GM18508 (cell line): ENCODE results near the gene CDC42EP4.
"Not testable (repeated sequence)": the region's sequence is repeated elsewhere in the genome, so short reads cannot be mapped to it uniquely, and the experiment has no call there.

ENCODE experiments used
- ATAC-seq: cut with Tn5 transposase; IDR thresholded peaks from one replicate; pipeline ENCODE4 v1.9.1; 2021; ENCODE audit warnings: moderate number of reproducible peaks; ENCODE audit not compliant: insufficient read depth, unreplicated experiment

The CDC42EP4 gene

DNA sequence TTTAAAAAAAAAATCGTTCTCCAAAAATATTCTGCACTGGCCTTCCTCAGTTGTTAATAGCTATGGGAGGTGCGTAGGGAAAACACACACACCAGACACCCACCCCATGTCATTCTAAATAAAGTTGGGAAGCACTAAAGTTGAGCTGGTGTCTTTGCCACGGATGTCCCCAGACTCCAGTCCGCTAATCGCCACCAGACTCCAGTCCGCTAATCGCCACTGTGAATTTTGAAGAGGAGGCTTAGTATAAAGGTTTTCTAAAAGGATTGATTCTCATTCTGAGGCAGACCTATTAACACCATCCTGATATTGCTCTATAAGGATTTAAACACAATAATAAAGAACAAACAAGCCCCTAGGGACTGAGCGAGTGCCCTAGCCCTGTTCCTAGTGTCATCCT is 27.4 kb downstream of the CDC42EP4 start:
- no peak for ATAC-seq

DNA sequence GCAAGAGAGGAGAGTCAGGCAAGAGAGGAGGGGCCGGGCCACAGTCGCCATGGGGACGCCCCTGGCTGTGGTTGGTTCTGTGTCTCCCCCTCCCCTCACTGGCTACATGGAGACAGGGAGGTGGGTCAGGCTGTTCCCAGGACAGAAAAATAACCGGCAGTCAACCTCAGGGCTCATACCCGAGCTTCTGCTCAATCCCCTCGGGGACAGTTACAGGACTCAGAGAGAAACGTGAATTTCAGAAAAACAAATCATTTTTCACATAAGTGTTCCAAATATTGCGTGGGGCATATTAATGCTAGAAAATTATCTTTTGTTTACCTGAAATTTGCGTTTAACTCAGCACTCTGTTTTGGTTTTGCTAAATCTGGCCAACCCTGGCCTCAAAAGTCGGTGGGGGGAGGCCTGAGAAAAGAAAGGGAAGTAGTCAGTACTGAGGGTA is 27.9 kb downstream of the CDC42EP4 start:
- ATAC-seq, result no peak

DNA sequence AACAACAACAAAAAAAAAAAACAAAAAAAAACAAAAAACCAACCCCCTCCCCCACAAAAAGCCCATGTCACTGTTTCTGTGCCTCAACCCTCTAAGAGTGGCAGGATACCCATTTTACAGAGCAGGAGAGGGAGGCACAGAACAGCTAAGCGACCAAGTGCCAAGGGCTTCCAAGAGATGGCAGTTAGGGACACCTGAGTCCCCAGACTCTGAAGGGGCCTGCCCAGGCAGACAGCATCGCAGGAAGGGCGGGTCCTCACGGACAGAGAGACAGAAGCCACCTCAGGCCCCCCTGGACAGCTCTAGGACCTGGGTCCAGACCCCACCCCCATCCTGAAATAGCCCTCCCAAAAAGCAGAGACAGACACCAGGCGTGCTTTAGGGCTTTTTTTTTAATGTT is 28.6 kb downstream of the CDC42EP4 start:
- ATAC-seq, result no peak

DNA sequence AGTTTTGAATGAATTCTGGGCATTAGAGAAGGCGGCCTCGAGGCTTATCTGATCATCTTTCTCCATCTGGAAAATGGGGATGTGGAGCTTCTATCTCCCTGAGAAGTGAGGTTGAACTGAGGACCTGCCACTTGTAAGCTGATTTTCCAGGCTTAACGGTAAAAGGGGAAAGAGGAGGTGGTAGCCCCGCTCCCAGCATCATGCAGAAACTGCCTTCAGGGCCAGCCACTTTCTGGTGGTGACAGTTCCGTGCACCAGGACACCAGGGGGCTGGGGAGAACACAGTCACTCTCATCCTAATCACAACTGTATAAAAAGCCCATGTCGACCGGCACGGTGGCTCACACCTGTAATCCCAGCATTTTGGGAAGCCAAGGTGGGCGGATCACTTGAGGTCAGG is 29.2 kb downstream of the CDC42EP4 start:
- ATAC-seq, result no peak

DNA sequence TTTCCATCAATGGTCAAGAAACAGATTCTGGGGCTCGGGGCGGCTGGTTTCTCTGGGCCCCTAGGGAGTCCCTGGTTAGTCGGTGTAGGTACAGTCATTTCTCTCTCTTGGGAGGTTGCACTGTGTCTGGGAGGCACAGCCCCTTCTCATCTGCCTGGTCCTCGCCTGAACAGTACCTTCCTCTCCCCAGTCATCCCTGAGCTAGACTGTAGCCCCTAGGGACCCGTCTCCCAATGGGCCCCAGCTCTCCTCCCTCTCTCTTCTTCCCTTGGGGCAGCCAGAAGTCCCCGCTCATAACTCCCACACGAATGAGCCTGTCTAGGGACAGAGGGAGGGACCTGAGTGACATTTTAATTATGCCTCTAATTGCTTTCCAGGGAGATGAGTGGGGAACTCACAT is 29.9 kb downstream of the CDC42EP4 start:
- ATAC-seq, result peak; percentile 91

DNA sequence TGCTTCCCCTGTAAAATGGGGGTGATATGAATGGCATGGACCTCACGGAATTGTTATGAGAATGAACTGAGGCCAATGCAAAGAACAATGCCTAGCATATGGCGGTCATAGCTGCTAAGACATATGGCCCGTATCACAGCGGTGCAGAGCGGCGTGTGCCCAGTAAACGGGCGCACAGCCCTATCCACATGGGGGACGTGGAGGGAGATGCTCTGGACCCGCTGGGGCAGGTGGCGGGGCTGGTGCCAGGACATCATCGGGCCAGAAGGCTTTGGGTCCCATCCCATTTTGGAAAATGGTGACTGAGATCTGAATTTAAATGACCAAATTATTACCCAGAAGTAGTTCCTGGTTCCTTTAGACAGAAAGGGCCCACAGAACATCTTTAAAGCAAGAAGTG is 31.6 kb downstream of the CDC42EP4 start:
- ATAC-seq, result no peak

DNA sequence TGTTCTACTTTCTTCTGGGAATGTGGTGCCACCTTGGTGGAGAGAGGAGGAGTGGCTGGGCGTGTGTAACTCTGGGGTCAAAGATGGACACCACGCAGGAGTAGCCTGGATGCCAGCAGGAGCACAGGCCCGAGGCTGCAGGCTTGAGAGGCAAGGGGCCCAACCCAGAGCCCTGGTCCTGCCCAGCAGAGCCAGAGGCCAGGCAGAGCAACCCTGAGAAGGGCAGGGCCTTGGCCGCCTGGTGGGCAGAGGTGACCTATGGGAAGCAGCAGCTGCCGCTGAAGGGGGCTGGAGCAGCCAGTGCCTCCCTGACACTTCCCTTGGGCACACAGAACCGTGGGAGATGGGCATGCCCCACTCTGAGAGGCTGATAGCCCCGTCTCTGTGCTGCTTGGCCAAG is 32.1 kb downstream of the CDC42EP4 start:
- no peak for ATAC-seq

DNA sequence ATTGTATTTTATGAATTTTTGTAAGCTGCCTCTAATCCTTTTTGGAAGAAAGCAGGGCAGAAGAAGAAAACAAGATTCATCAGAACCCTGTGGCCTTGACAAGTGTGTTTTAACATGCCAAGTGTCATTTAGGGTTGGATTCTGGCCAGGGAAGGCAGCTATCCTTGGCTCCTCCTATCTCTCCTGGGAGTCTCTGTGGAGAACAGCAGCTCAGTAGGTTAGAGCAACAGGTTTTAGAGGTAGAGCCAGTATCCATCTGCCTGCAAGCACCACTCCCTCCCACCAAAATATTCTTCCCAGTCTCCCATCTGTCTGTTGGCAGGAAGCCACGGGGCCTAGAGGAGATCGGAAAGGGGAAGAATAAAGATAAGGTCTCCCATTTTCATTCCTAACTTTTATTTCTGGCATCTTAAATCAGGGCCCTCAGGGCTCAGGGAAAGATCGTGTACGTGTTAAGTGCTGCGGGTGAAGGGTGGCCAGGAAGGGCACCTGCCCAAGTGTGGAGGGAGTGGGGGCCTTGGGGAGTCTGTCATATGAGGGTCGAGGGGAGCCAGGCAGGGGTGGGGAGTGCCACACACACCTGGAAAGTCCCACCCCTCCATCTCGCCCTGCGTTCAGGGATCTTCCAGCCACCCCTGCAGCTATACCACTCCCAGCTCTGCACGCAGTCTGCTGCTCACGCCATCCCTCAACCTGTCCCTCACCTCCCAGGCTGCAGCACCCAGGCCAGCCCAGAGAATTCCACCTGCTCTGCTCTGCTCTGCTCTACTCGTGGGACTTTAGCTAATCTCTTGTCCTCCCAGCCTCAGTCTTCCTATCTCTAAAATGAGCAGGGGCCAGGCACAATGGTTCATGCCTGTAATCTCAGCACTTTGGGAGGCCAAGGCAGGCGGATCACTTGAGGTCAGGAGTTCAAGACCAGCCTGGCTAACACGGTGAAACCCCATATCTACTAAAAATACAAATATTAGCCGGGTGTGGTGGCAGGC is 33.0 kb downstream of the CDC42EP4 start:
- ATAC-seq, result no peak

DNA sequence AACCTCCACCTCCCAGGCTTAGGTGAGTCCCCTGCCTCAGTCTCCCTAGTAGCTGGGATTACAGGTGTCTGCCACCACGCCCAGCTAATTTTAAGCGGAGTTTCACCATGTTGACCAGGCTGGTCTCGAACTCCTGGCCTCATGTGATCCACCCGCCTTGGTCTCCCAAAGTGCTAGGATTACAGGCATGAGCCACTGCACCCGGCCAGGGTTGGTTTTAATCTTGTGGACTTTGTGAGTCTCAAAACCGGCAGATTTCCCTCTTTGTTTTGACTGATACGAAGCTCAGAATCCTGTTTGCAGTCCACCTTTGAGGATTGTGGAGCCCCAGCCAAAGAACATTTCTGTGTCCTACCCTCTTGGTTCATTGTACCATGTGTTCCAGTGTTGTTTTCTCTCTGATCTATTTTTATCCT is 33.7 kb downstream of the CDC42EP4 start:
- no peak for ATAC-seq

DNA sequence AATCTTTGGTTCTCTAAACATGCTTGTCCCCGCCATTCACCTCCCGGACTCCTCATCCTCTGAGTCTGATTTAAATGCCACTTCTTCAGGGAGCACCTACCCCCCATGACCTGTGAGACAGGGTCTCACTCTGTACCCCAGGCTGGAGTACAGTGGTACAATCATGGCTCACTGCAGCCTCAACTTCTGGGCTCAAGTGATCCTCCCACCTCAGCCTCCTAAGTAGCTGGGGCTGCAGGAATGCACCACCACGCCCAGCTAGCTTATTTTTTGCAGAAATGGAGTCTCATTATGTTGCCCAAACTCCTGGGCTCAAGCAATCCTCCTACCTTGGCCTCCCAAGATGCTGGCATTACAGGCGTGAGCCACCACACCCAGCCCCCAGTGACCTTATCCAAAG is 37.3 kb downstream of the CDC42EP4 start:
- ATAC-seq, result no peak

DNA sequence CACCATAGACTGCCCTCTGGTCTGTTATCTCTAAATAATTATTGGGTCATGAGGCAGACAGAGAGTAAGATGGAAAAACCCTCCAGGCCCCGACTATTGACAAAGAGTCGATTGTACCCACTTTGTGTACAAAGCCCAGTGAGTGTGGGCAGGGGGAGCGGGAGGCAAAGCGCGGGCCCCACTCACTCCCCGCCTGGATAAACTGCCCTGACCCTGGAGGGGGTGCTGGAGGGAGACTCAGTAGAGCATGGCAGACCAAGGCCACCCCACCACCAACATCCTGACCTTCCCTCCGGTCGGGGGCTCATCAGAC is 38.9 kb downstream of the CDC42EP4 start:
- ATAC-seq, result no peak

DNA sequence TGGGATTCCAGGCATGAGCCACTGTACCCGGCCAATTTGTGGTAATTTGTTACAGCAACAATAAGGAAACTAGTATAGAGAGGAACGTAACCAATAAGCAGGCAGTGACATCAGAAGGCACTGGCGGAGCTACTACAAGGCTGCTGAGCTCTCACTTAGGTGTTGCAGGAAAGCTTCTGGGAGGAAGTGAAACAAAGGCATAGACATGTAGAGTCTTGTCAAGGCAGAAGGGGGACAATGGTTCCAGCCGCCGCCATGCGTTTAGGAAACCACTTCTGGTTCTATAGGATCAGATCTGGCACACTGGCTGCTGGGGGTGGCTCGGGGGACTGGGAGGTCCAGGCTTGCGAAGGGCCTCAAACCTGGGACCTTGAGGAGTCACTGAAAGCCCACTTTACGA is 40.7 kb downstream of the CDC42EP4 start:
- ATAC-seq, result peak; percentile 92

DNA sequence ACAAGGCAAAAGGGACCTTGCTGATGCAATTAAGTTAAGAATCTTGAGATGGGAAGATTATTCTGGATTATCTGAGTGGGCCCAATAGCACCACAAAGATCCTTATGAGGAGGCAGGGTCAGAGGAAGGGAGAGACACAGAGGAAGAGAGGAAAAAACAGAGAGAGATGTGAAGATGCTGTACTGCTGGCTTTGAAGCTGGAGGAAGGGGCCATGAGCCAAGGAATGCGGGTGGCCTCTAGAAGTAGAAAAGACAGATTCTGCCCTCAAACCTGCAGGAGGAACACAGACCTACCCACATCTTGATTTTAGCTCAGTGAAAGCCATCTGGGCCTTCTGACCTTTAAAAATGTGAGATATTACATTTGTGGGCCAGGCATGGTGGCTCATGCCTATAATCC is 42.0 kb downstream of the CDC42EP4 start:
- ATAC-seq, result no peak

DNA sequence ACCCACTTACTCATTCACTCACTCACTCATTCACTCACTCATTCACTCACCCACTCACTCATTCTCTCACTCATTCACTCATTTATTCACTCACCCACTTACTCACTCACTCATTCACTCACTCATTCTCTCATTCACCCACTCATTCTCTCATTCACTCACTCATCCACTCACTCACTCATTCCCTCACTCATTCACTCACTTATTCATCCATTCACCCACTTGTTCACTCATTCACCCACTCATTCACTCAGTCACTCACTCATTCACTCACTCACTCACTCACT is 42.5 kb downstream of the CDC42EP4 start:
- ATAC-seq, result no peak

DNA sequence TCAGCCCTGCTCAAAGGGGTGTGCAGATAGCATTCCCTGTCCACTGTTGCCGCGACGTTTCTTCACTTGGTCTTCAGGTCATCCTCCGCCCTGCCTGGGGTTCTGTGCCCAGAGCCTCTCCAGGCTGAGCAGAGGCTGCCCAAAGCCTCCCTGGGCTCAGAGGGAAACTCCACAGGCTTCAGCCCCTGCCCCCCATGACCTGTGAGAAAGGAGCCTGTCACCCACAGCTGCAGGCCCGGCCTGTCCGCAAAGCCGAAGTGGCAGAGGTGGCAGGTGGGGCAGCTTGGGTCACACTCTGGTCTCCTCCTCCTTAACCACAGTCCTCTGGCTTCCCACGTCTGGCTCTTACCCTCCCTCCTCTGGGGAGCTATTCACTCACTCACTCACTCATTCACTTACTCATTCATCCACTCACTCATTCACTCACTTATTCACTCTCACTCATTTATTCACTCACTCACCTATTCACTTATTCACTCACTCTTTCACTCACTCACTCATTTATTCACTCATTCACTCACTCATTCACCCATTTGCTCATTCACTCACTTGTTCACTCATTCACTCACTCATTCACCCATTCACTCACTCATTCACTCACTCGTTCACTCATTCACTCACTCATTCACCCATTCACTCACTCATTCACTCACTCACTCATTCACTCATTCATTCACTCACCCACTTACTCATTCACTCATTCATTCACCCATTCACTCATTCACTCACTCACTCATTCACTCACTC is 43.0 kb downstream of the CDC42EP4 start:
- no peak for ATAC-seq

DNA sequence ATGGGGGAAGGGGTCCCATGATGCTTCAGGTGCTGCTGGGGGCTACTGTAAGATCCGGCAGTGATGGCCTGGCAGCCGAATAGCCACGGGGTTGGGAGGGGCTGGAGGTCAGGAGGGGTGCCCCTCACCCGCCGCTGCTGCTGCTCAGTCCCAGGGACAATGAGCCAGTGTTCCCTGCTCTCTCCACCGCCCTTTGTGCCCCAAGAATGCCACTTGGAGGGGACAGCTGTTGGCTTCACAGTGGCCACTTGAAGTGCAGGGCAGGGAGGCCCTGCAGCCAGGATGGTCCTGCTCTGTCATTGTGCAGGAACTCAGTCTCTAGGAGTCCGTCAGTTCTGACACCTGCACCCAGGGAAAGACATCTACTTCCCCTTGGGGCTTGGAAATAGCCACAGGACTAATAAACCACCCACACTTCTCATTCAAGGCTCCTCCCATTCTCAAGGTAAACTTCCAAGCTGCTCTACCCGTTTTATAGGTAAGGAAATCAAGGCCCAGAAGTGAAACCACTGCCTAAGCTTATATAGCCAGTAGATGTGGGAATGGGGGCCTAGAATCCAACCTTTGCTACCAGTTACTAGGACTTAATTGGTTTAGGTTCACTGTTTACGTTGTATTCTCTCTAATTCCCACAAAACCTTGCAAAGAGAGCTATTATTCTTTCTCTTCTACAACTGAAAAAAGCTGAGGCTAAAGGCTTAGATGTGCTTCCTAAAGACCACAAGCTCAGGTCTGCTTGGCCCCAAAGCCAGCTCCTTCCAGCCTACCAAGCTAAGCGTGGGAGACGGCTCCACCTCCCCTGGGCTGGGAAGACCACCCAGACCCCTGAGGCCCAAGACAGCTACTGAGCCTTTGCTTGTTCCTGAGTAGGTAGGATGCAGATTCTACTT is 43.9 kb downstream of the CDC42EP4 start:
- no peak for ATAC-seq

DNA sequence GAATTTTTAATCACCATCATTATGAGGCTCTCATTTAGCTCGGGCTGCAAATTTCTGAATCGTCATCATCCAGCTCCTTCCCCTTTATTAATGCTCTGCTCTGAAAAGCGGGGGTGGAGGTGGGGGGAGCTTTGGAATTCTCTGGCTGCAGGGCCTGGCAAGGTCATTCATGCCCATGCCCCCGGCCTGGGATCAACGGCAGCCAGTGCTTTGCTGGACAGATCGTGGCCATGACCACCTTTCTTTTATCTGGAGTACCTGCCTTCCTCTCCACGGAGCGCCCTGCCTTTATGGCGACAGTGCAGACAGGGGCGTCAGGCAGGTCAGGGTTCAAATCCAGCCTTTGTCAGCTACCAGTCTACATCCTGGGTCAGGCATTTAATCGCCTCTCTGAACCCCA is 45.0 kb downstream of the CDC42EP4 start:
- no peak for ATAC-seq

DNA sequence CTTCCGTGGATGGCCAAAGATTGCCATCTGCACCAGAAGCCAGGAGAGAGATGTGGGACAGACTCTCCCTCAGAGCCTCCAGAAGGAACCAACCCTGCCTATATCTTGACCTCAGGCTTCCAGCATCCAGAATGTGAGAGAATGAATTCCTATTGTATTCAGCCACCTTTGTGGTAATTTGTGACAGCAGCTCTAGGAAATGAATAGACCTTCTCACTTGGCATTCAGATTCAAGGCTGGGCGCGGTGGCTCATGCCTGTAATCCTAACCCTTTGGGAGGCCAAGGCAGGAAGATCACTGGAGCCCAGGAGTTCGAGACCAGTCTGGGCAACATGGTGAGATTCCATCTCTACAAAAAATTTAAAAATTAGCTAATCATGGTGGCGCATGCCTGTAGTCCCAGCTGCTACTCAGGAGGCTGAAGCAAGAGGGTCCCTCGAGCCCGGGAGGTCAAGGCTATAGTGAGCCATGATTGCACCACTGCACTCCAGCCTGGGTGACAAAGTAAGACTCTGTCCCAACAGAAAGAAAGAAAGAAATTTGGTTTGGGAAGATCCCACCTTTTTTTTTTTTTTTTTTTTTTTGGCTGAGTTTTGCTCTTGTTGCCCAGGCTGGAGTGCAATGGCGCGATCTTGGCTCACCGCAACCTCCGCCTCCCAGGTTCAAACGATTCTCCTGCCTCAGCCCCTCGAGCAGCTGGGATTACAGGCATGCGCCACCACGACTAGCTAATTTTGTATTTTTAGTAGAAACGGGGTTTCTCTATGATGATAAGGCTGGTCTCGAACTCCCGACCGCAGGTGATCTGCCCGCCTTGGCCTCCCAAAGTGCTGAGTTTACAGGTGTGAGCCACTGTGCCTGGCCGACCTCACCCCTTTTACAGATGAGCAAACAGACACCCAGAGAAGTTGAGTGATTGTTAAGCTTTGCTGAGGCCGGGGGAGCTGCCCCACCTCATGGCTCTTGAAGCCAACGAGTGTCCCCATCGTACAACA is 45.9 kb downstream of the CDC42EP4 start:
- no peak for ATAC-seq

DNA sequence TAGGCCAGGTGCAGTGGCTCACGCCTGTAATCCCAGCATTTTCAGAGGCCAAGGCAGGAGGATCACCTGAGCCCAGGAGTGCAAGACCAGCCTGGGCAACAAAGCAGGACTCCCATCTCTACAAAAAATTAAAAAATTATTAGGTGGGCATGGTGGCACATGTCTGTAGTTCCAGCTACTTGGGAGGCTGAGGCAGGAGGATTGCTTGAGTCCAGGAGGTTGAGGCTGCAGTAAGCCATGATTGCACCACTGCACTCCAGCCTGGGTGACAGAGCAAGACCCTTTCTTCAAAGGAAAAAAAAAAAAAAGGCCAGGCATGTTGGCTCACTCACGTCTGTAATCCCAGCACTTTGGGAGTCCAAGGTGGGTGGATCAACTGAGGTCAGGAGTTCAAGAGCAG is 47.4 kb downstream of the CDC42EP4 start:
- ATAC-seq, result not testable (repeated sequence)
